ENCODE results near the gene FNDC3B.

DNA sequence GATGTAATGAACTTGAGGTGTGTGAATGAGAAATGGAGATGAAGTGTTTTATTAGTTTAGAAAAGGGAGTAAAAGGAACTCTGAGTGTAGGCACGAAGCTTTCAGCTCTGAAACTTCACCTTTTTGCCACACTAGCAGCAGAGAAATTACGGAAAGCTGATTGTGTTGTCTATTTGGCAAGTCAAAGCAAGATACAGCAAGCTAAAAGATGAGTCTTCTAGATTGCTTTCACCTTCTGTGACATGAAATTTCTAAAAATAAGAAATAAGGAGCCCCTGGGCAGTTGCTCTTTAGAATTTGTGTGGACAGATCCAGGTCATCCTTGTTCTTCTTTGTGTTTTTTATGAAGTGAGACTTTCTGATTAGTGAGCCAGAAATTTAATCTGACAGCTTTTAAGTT lies 143.4 kb downstream of the FNDC3B start:
- no peak for TF ChIP-seq POLR2A (IDR thresholded peaks at IDR 0.05)
- TF ChIP-seq, protein P1, sequence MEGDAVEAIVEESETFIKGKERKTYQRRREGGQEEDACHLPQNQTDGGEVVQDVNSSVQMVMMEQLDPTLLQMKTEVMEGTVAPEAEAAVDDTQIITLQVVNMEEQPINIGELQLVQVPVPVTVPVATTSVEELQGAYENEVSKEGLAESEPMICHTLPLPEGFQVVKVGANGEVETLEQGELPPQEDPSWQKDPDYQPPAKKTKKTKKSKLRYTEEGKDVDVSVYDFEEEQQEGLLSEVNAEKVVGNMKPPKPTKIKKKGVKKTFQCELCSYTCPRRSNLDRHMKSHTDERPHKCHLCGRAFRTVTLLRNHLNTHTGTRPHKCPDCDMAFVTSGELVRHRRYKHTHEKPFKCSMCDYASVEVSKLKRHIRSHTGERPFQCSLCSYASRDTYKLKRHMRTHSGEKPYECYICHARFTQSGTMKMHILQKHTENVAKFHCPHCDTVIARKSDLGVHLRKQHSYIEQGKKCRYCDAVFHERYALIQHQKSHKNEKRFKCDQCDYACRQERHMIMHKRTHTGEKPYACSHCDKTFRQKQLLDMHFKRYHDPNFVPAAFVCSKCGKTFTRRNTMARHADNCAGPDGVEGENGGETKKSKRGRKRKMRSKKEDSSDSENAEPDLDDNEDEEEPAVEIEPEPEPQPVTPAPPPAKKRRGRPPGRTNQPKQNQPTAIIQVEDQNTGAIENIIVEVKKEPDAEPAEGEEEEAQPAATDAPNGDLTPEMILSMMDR (IDR thresholded peaks at IDR 0.05), result no peak

Measured in testis (tissue), 2 donors.